HEK293T (cell line): Measurements from ENCODE around the gene CHCHD5.

ENCODE experiments used
- CTCF ChIA-PET: fragments of 350-600 bp; formaldehyde crosslinking; extraction: SDS; loops from one replicate; lab custom pipeline; 2021; ENCODE audit warnings: antibody characterized with exemption, inconsistent platforms; lab: Yijun Ruan, JAX
- POLR2A ChIA-PET: fragments of 350-600 bp; formaldehyde crosslinking; extraction: SDS; loops from one replicate; lab custom pipeline; 2020; ENCODE audit warnings: antibody characterized with exemption, inconsistent platforms; lab: Yijun Ruan, JAX
- DNase-seq: peaks from one replicate; pipeline ENCODE4 v3.0.0; 2012; ENCODE audit warnings: mixed read lengths; ENCODE audit errors: extremely low spot score
- ARNT ChIP-seq: fragments of 450-650 bp; IDR thresholded peaks from 2 replicates; pipeline ENCODE4 v1.6.1; 2017; ENCODE audit warnings: mild to moderate bottlenecking
- BHLHE40 ChIP-seq: fragments of 450-650 bp; IDR thresholded peaks from 2 replicates; pipeline ENCODE4 v1.6.1; 2016; ENCODE audit warnings: mild to moderate bottlenecking, moderate library complexity, borderline replicate concordance
- CTBP1 ChIP-seq: fragments of 450-650 bp; IDR thresholded peaks from 2 replicates; pipeline ENCODE4 v1.6.1; 2016; ENCODE audit warnings: borderline replicate concordance
- ELF4 ChIP-seq: fragments of 450-650 bp; IDR thresholded peaks from 2 replicates; pipeline ENCODE4 v1.6.1; 2017; ENCODE audit warnings: antibody characterized with exemption
- FOXA1 ChIP-seq: fragments of 450-650 bp; IDR thresholded peaks from 2 replicates; pipeline ENCODE4 v1.6.1; 2016; ENCODE audit warnings: mild to moderate bottlenecking
- FOXK2 ChIP-seq: fragments of 450-650 bp; IDR thresholded peaks from 2 replicates; pipeline ENCODE4 v1.6.1; 2016; ENCODE audit warnings: mild to moderate bottlenecking
- FOXM1 ChIP-seq: fragments of 450-650 bp; IDR thresholded peaks from 2 replicates; pipeline ENCODE4 v1.6.1; 2017; ENCODE audit warnings: mild to moderate bottlenecking, borderline replicate concordance
- HDGF ChIP-seq: fragments of 450-650 bp; IDR thresholded peaks from 2 replicates; pipeline ENCODE4 v1.6.1; 2017; ENCODE audit warnings: antibody characterized with exemption, borderline replicate concordance
- L3MBTL2 ChIP-seq: fragments of 450-650 bp; conservative IDR thresholded peaks from 2 replicates; pipeline ENCODE4 v1.6.1; 2016; ENCODE audit warnings: mild to moderate bottlenecking
- LEF1 ChIP-seq: fragments of 450-650 bp; IDR thresholded peaks from 2 replicates; pipeline ENCODE4 v1.6.1; 2017; ENCODE audit warnings: mild to moderate bottlenecking, borderline replicate concordance
- NFRKB ChIP-seq: fragments of 450-650 bp; IDR thresholded peaks from 2 replicates; pipeline ENCODE4 v1.6.1; 2016; ENCODE audit warnings: mild to moderate bottlenecking, moderate library complexity
- PKNOX1 ChIP-seq: fragments of 450-650 bp; IDR thresholded peaks from 2 replicates; pipeline ENCODE4 v1.6.1; 2016
- SP1 ChIP-seq: fragments of 450-650 bp; IDR thresholded peaks from 2 replicates; pipeline ENCODE4 v1.6.1; 2017
- SUZ12 ChIP-seq: fragments of 450-650 bp; IDR thresholded peaks from 2 replicates; pipeline ENCODE4 v1.6.1; 2016; ENCODE audit warnings: mild to moderate bottlenecking
- TARDBP ChIP-seq: fragments of 450-650 bp; IDR thresholded peaks from 2 replicates; pipeline ENCODE4 v1.6.1; 2016
- ZNF384 ChIP-seq: fragments of 450-650 bp; IDR thresholded peaks from 2 replicates; pipeline ENCODE4 v1.6.1; 2016

Gene CHCHD5

GRCh38 chr2:112623913-112624777, 39.7 kb downstream of the CHCHD5 start:
- POLR2A ChIA-PET, result no interaction called here
- DNase-seq, result no peak
- TF ChIP-seq FOXM1 (no peak), BHLHE40 (no peak), SUZ12 (no peak), LEF1 (no peak), ARNT (no peak), ELF4 (no peak), FOXK2 (no peak), HDGF (no peak), FOXA1 (no peak), PKNOX1 (no peak), SP1 (no peak), L3MBTL2 (no peak), TARDBP (no peak), CTBP1 (no peak), NFRKB (no peak), ZNF384 (no peak)
- CTCF ChIA-PET, result interaction anchor here (0.7 to 10.6 kb wide), 5 partner anchors 9 to 453 kb away, joined by 3 to 92 read pairs (median 3); no protein-coding TSS in a partner anchor

GRCh38 chr2:112625474-112626114, 41.2 kb downstream of the CHCHD5 start:
- POLR2A ChIA-PET, result interaction anchor here (1.1 kb wide), 1 partner anchor 20 kb away, joined by 3 read pairs; no protein-coding TSS in a partner anchor
- TF ChIP-seq NFRKB (no peak), L3MBTL2 (no peak), TARDBP (no peak), HDGF (no peak), SP1 (no peak), ARNT (no peak), PKNOX1 (no peak), FOXA1 (no peak), SUZ12 (no peak), ELF4 (no peak), LEF1 (no peak), CTBP1 (no peak), ZNF384 (no peak), FOXM1 (no peak), FOXK2 (no peak), BHLHE40 (no peak)
- CTCF ChIA-PET, result interaction anchor here (1.1 to 10.6 kb wide), 5 partner anchors 25 to 101 kb away, joined by 3 to 92 read pairs (median 4); no protein-coding TSS in a partner anchor
- DNase-seq, result no peak

- DNase-seq, result peak; percentile 68
- TF ChIP-seq L3MBTL2 (no peak), NFRKB (no peak), FOXK2 (no peak), ARNT (no peak), CTBP1 (no peak), SP1 (no peak)
- POLR2A ChIA-PET, result interaction anchor here (2.6 kb wide), 1 partner anchor 19 kb away, joined by 14 read pairs; the partner anchor contains the start of gene SLC20A1
- CTCF ChIA-PET, result interaction anchor here (0.6 to 10.6 kb wide), 9 partner anchors 15 to 484 kb away, joined by 3 to 92 read pairs (median 4); partner anchors contain the start of gene SLC20A1
These were observed 42.2 kb downstream of the CHCHD5 start for GRCh38 chr2:112626604-112627059.

- no peak for DNase-seq
- CTCF ChIA-PET, result interaction anchor here (0.6 to 10.6 kb wide), 12 partner anchors 15 to 483 kb away, joined by 3 to 92 read pairs (median 4); partner anchors contain the start of gene SLC20A1
- TF ChIP-seq SUZ12 (no peak), BHLHE40 (no peak), HDGF (no peak), FOXA1 (no peak), NFRKB (no peak), SP1 (no peak), PKNOX1 (no peak), L3MBTL2 (no peak), FOXM1 (no peak), ZNF384 (no peak), TARDBP (no peak), CTBP1 (no peak), ARNT (no peak), ELF4 (no peak), LEF1 (no peak), FOXK2 (no peak)
- POLR2A ChIA-PET, result interaction anchor here (2.6 kb wide), 1 partner anchor 19 kb away, joined by 14 read pairs; the partner anchor contains the start of gene SLC20A1
These were observed 42.9 kb downstream of the CHCHD5 start for GRCh38 chr2:112627060-112628040.
